GM18909 (cell line): ENCODE data around the gene RAB33A.

Source experiments
- ATAC-seq: cut with Tn5 transposase; IDR thresholded peaks from one replicate; pipeline ENCODE4 v1.9.1; 2021; ENCODE audit warnings: mild to moderate bottlenecking; ENCODE audit not compliant: unreplicated experiment, poor library complexity

Gene RAB33A

DNA sequence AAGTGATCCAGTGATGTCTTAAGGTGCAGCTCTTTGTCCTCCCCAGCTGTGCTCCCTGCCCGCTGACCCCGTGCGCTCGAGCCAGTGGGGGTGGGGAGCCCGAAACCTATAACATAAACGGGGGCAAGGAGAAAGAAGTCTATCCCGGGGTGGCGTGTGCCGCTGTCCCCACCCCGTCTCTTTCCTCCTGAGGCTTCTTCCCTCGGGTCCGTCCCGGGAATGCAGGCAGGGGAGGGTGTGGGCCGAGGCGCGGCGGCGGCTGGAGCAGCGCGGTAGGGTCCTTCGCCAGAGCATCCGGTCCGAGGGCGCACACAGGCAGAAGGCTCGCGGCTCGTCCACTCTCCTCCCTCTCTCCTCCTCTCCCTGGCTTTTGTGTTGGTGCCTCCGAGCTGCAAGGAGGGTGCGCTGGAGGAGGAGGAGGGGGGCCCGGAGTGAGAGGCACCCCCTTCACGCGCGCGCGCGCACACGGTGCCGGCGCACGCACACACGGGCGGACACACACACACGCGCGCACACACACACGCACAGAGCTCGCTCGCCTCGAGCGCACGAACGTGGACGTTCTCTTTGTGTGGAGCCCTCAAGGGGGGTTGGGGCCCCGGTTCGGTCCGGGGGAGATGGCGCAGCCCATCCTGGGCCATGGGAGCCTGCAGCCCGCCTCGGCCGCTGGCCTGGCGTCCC is at the start of gene RAB33A:
Gene RAB33A, plus strand, starts transcription at position 517 of the 681 bp plus-strand sequence. Its CDS starts 101 bp downstream, at position 618.
- ATAC-seq, result no peak

DNA sequence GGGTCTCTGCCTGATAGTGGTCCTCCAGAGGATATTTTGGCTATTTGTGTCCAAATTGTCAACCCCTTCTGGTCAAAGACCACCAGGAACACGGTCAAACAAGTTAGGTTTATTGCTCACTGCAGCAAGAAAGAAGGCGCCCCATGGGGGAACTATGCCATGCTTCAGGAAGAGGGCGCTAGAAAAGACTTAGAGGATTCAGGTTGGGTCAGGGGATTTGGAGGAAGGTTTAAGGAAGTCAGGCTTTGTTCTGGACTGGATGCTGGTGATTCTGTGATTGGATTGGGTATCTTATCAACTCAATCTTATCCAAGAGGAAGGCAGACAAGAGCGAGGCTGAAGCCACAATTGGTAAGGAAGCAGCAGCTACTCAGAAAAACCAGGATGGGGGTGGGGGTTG is 47.2 kb upstream of the RAB33A start:
- ATAC-seq, result no peak

DNA sequence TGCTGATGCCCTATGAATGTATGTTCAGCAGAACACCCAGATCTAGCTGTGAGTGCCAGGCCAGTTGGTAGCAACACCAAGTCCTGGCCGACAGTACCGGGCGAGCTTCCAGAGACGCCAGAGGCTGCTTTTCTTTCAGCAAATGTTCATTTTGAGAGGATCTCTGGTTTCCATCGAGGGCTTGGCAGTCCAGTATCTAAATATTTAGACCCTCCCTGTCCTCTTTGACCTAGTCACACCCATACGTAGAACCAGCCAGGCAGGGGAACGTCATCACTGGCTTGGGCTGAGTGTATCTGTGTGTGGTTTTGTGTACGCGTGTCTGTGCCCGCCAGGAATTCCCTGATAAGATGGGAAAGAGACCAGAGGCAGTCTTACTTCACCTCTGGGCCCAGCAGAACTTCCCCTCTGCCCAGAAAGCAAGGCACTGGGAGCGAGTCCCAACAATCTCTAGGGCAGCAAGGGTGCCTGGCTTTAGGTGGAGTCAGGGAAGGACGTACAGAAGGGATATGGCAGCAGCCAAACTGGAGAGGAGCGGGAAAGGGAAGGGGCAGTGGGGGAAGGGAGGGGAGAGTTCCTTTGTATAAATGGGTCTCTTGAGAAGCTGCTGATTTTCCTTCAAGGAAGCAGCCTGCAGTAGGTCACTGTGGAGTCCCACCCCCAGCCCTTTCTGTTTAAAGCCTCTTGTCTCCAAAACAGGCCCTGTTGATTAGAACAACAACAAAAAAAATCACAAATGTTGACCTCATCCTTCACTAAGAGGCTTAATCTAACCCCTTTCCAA is 46.5 kb upstream of the RAB33A start:
- ATAC-seq, result no peak

DNA sequence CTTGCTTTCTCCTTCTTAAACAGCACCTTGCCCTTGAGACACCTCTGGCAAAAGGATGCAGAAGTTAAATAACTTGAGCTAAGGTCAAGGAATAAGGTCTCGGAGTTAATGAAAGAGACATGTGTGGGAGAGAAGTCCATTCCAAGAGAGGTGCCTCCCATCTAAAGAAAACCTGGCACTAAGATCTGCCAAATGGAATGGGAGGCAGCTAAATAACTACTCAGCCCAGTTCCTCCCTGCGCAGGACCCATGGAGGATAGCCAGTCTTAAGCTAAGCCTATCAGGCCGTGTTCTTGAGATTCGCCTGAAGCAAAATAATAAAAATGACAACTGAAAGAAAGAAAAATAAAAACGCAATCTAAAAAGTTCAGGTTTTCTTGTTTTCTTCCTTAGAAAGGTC is 40.8 kb upstream of the RAB33A start:
- no peak for ATAC-seq

DNA sequence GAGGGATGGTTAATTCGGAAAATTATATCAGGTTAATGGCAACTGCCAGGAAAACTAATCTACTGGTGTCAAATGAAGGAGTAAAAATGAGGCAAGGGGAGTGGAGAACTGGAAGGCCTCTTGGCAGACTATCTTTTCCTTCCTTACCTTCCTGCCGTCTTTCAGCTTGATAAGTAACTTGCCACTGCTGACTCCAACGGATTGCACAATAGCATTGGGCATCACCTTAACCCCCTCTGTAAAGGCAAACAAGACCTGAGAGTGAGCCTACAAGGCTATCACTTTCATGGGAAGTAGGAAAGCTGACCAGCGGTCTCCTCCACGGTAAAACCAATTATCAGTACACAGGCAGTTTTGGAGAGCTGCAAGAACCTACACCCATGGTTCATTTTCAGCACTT is 35.3 kb upstream of the RAB33A start:
- ATAC-seq, result no peak

DNA sequence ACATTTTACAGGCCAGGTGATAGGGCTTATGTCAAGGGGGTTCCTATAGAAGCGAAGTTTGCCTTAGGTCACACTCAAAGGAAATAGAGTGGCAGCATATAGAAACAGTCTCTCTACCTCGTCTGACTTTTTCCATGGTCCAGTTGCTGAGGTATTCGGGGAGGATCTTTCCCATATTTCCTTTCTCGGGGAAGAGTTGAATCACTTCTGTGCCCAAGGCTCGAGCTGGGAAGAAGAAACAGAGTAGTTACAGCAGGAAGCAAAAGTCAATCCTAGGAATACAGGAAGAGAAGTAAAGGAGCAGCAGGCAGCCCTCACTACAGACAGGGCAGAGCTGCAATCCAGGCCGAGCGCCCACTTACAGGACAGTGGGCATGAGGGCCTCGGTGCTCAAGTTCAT is 34.8 kb upstream of the RAB33A start:
- ATAC-seq, result no peak

DNA sequence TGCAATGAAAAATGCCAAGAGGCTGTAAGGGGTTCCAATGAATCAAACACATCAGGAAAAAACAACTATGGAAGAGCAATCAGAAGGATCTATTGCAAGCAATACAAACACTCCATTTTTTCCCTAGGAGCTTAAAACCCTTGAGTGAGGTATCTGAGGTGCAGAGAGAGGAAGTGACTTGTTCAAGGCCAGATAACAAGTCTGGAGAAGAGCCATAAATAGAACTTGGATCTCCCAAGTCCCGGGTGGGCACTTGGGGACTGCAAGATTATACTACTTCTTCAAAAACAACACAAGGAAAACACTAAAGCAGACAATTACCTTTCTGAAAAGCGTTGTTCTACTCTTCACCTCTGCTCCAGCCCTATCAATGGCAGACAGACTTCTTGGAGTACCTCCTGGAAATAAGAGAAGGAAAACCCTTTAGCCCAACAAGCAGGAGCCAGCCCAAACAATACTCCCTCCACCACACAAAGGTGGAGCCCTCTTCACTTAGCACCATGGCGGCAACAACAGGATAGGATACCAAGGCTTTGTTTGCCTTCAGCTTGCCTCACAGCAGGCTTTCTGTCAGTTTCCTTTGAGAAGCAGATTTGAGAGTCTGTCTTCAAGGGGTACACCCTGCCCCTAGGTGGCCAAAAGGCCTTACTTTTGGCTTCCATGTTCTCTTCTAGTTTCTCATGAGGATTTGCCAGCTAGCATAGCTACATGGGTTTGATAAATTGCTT is 32.1 kb upstream of the RAB33A start:
- ATAC-seq, result no peak

DNA sequence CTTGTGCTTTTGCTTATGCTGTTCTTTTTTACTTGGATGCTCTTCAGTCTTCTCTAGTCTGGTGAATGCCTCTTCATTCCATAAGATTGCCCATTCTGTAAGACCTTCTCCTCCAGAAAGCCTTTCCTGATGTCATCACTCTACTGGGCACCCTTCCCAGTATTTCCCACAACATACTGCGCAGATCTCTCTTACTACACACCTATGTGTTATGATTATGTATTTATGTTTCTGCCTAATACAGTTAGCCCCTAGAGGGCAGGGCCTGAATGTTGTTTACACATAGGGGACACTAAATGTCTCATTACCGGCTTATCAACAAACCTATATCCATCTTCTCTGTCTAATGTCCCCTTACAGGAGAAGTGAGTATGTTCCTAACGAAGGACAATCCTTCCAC is 27.3 kb upstream of the RAB33A start:
- no peak for ATAC-seq

DNA sequence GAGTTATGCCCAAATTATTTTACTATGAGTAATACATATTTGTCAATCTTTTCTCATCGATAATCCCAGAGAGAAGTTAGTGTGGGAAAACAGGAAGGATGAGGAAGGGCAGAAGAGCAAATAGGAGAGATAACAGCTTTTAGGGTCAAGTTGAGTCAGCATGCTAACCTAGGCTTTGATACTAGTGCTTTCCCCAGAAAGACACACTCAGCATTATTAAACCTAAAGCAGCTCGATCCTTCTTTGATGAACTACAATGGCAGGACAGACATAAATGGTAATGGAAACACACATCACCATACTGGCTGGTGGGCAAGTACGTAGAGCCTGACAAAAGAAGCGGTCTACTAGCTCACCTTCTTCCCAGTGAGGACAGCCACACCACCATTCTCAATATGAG is 26.6 kb upstream of the RAB33A start:
- ATAC-seq, result no peak

DNA sequence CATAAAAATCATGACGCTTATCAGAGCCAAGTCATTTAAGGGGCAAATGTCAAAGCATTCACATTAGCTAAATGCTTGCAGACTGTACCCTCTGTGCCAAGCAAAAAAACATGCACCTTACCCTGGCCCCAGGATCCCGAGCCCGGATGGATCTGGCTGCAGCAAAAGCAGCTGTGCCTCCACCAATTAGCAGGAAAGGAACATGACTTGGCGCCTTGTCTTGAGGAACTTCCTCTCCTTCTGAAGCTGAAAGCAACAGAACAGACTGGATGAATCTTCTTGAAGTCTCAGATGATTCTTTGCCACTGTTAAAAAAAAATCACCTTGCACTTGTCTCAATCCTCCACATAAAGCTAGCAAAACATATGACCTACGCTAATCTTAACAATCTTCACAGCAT is 24.1 kb upstream of the RAB33A start:
- no peak for ATAC-seq

DNA sequence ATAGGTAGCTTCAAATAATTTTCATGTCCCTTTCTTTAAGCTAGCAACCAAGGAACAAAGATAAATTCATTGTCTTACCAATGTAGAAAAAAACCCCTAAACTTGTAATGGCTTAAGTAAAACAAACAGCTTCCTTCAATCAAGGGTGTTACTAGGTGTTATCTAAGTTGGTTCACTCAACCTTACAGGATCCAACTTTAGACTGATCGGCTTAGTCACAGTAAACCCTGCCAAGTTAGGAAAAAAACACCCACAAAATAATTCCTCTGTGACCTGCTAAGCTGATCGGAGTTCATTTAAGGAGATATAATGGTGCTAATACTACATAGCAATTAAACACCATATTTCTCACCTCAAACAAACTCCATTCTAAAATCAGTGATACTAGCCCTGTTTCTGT is 16.2 kb upstream of the RAB33A start:
- ATAC-seq, result no peak

DNA sequence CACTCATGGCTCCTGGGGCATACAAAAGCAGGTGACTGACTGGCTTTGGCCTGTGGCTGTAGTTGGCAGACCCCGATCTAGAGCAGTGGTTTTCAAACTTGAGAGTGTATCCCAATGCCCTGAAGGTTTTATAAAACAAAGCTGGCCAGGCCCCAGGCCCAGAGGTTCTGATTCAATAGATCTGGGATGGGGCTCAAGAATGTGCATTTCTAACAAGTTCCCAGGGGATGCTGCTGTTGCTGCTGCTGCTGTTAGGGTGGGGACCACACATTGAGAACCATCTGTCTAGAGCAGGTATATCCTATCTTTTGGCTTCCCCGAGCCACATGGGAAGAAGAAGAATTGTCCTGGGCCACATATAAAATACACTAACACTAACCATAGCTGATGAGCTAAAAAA is 13.5 kb upstream of the RAB33A start:
- ATAC-seq, result no peak

DNA sequence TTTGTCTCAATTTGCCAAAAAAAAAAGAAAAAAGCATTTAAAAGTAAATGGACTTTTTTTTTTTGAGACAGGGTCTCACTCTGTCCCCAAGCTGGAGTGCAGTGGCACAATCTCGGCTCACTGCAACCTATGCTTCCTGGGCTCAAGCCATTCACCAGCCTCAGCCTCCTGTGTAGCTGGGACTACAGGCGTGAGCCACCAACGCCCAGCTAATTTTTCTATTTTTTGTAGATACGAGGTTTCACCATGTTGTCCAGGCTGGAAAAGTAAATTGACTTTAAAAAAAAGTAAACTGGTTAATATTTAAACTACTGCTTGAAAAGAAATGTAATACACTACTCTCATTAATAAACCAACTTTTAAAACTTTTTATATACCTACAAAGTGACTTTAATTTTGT is 12.0 kb upstream of the RAB33A start:
- no peak for ATAC-seq

DNA sequence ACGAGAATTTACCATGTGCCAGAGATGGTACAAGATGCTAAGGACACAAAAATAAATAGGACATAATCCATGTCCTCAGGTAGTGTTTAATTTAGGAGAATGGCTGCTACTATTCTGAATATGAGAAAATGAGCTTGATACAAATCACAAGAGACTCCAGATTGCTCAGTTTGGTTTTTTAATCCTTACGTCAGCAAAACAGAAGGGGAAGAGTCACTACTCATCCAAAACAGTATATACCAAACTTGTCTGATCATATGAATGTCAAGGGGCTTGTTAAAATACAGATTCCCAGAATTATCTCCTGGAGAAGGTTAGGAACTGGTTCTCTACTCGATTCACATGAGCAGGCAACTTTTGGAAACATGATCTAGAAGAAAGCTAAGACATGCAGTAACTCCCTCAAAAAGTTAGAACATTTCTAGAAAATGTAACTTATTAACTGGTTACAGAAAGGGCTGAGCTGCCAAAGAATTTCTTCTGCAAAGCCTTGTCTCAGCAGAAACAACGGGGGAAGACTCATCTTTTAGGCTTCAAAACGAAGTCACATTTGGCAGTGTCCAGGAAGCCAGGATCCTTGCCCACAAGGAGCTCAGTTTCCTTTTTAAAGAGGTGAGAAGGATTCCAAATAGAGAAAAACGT is 9.5 kb upstream of the RAB33A start:
- no peak for ATAC-seq

DNA sequence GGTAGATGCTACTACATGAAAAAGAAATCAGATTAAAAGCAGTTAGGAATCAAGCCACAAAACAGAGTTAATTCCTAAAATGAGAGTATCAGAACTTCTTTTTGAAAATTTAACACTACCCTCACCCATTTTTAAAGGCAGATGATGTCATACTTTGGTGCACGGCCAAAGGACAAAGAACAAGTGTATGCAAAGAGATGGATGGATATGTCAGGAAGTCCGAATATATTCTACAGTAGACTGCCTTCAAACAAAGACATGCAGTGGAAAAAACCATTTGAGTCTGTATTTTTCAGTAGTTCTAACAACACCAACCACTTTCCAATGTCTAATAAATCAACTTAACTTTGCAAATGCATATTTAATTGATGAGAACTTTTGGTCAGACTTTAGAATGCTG is 8.4 kb upstream of the RAB33A start:
- ATAC-seq, result no peak

DNA sequence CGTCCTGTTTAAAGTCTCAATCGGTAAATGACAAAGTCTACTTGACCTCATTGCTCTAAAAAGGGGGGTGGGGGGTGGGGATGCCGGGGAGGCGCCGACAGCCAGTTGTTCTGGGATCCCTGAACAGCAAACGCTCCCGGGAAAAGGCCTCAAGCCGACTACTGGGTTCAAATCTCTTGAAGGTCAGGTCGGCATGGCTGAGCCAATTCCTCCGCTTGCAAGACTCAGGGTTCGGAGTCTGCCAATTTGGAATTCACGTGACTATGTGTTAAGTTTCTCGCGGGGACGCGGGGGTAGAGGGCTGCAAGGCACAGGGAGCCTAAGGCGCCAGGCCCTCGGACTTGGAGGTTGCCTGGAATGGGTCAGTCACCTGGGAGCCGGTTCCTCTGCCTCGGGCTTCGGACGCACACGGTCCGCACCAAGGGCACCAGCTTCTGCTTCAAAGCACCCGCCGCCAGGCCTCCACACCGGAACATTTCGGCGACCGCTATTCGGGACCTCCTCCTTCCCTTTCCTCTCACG is 6.5 kb upstream of the RAB33A start:
- no peak for ATAC-seq

DNA sequence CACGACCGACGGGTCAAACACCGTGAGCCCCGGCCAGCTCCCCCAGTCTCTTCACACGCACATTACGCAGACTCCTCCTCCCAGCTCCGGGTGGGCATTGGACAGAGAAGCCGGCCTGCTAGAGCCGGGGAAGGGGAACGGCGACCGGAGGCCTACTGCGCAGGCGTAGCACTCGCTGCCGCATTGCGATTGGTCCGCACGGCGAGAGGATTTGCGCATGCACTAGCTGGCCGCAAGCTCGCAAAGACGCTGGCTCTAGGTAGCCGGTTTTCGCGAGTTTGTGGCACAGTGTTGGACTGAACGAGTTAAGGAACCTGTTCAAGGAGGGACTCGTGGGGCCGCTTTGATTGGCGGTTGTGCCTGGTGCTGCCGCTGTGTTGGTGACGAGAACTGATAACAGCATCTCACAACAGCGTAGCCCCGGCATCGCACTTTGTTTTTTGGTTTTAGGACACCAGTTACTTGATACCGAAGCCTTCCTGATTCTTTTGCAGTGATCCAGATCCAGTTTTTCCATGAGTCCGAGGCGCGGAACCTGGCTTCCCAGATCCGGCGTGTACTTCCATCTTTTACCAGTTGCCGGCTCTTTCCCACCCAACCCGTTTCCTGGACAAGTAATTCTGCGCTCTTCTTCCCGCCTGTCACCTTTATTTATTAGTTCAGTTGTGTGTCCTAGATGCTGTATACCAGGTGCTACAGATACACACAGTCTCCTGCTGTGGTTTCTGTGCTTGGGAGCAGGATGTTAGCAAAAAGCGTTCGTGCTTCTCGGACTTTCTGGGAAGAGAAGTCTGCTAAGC is 5.9 kb upstream of the RAB33A start, which contains the start of gene AIFM1:
Gene AIFM1, minus strand, starts transcription at position 139 of the 800 bp plus-strand sequence. CDS start 185 bp downstream, outside the sequence.
- peak; percentile 92 for ATAC-seq

DNA sequence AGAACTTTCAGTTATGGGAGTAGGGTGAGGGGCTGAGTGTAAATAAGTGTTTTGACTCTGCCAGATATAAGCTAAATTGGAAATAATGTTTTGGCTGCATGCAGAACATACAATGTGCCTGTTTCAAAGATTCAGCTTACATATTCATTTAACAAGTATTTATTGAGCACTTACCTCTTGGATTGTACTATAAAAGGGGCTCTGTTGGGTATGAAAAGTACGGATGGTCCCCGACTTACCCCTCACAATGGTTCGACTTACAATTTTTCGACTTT is 5.3 kb upstream of the RAB33A start:
- no peak for ATAC-seq

DNA sequence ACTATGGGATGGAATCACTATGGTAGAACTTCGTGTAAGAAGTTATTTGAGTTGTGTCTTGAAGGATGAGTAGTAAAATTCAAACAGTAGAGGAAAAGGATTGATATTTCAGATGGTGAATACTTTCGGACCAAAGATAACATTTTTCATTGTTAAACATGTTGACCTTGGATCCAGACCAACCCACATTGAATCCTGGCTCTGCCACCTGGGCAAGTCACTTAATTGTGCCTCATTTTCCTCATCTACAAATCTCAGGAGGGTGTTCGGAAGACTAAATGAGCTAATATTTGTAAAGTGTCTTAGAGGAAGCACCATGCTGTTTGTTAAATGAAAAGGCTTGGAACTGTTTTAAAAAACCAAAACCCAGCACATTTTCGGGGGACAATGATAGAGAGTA is 4.7 kb upstream of the RAB33A start:
- ATAC-seq, result no peak
